ENCODE data around the gene ROM1.
A peak's percentile ranks its signal among the peaks of the same experiment; 100 is the strongest.

Gene ROM1

DNA sequence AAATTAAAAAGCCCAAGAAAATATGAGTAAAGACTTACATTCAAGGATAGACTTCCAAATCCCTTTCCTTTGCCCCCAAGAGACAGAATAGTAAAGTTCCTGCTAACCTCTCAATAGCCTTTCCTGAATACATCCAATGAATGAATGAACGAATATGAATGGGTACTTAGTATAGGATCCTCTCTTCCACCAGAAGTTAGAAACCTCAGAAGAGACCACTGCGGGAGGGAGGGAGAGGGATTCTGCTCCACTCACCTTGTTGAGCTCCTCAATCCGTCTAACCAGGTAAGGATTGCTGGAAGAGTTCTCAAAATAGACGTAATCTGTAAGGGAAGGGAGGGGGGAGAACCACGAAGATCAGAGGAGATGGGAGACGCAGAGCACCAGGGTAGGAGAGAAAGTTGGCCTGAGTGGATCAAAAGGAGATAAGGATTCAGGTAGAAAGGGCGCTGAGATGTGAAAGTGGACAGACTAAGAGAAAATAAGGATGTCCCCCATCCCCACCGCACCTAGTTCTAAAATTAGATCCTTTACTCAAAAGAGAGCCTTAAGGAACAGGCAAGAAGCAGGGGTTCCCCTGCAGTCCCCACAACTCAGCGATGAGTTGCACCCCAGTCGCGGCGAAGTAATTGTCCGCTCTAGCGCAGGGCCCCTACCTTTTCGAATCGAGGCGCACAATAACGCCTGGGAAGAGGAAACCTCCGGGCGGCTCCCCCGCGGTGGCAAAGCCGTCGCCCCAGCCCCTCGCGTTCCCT is 12.5 kb upstream of the ROM1 start:
- H3K27ac ChIP-seq (ENCODE audit: poor library complexity, severe bottlenecking) = peak overlapping the region; percentile 90

GRCh38 chr11:62601122-62601371 is 12.0 kb upstream of the ROM1 start:
- Histone ChIP-seq H3K36me3 (ENCODE audit: low read depth) (peaks cover 51% of the 10 kb centered on the region), H3K27me3 (ENCODE audit: insufficient read depth, poor library complexity, severe bottlenecking) (no peaks in the 10 kb centered on the region), H3K9me3 (ENCODE audit: severe bottlenecking) (no peaks in the 10 kb centered on the region), H3K27ac (ENCODE audit: poor library complexity, severe bottlenecking) (peak overlapping the region; percentile 90), H3K4me1 (ENCODE audit: insufficient read depth, poor library complexity, severe bottlenecking) (peaks cover 10% of the 10 kb centered on the region), H3K4me3 (ENCODE audit: severe bottlenecking) (peak overlapping the region; percentile 90)
- no peak; the same call in 2 of the 3 replicates for ATAC-seq (ENCODE audit: low read depth)
- DNase-seq (ENCODE audit: low spot score) = no peak
- TF ChIP-seq, protein P1, sequence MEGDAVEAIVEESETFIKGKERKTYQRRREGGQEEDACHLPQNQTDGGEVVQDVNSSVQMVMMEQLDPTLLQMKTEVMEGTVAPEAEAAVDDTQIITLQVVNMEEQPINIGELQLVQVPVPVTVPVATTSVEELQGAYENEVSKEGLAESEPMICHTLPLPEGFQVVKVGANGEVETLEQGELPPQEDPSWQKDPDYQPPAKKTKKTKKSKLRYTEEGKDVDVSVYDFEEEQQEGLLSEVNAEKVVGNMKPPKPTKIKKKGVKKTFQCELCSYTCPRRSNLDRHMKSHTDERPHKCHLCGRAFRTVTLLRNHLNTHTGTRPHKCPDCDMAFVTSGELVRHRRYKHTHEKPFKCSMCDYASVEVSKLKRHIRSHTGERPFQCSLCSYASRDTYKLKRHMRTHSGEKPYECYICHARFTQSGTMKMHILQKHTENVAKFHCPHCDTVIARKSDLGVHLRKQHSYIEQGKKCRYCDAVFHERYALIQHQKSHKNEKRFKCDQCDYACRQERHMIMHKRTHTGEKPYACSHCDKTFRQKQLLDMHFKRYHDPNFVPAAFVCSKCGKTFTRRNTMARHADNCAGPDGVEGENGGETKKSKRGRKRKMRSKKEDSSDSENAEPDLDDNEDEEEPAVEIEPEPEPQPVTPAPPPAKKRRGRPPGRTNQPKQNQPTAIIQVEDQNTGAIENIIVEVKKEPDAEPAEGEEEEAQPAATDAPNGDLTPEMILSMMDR (IDR thresholded peaks at IDR 0.05; ENCODE audit: poor library complexity, severe bottlenecking) = no peak

More for the DNA sequence above, 12.5 kb upstream of the ROM1 start:
- Histone ChIP-seq H3K4me3 (ENCODE audit: severe bottlenecking) (peak overlapping the region; percentile 90), H3K36me3 (ENCODE audit: low read depth) (peaks cover 56% of the 10 kb centered on the region), H3K27me3 (ENCODE audit: insufficient read depth, poor library complexity, severe bottlenecking) (no peaks in the 10 kb centered on the region), H3K9me3 (ENCODE audit: severe bottlenecking) (no peaks in the 10 kb centered on the region), H3K4me1 (ENCODE audit: insufficient read depth, poor library complexity, severe bottlenecking) (peaks cover 10% of the 10 kb centered on the region)
- TF ChIP-seq, protein P1 (IDR thresholded peaks at IDR 0.05; ENCODE audit: poor library complexity, severe bottlenecking) = no peak
- no peak for DNase-seq (ENCODE audit: low spot score)
- no peak for ATAC-seq (ENCODE audit: low read depth)

DNA sequence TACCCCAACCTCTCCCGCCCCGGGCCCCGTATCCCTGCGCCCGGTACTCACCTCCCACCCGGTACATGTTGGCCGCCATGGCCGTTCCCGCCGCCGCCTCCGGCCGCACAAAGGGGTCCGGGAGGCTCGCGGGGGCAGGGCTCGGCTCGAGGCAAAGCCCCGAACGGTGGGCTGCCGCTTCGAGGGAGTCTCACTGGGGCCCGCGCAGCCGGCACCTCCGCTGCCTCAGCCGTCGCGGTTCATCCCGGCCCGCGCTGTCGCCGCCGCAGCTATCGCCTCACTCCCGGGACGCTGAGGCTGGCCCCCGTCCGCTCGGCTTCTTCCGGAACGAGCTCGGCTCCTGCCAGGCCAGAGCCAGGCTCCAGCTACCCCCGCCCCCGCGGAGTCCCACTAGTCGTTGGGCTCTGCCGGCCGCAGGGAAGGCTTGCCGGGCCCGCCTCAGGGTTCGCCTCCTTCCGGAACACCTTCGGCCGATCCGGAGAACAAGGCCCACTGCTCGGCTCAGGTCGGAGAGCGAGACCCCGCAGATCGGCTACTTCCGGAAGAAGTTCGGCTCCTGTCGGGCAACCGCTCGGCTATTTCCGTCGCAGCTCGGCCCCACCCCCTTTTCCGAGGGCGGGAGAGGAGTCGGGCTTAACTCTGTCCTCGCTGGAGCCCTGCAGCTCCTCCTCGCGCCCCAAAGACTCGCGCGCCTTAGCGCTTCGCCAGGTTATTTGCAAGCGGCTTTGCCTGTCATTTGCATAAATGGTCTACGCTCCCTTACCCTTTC is 11.5 kb upstream of the ROM1 start, which contains the start of gene MTA2:
TSS of gene MTA2 (minus strand) at position 494 of the 769 bp plus-strand sequence. CDS start at position 79, 415 bp downstream.
- Histone ChIP-seq H3K27ac (ENCODE audit: poor library complexity, severe bottlenecking) (peak within 1 kb of the TSS; percentile 90), H3K9me3 (ENCODE audit: severe bottlenecking) (no peaks in the 10 kb centered on the region), H3K27me3 (ENCODE audit: insufficient read depth, poor library complexity, severe bottlenecking) (no peaks in the 10 kb centered on the region), H3K4me1 (ENCODE audit: insufficient read depth, poor library complexity, severe bottlenecking) (peaks cover 10% of the 10 kb centered on the region), H3K4me3 (ENCODE audit: severe bottlenecking) (peak within 1 kb of the TSS; percentile 90), H3K36me3 (ENCODE audit: low read depth) (peaks cover 46% of the 10 kb centered on the region)
- ATAC-seq (ENCODE audit: low read depth) (peak; percentile 77), DNase-seq (ENCODE audit: low spot score) (peak; percentile 96)
- TF ChIP-seq, protein P1 (IDR thresholded peaks at IDR 0.05; ENCODE audit: poor library complexity, severe bottlenecking) = no peak

DNA sequence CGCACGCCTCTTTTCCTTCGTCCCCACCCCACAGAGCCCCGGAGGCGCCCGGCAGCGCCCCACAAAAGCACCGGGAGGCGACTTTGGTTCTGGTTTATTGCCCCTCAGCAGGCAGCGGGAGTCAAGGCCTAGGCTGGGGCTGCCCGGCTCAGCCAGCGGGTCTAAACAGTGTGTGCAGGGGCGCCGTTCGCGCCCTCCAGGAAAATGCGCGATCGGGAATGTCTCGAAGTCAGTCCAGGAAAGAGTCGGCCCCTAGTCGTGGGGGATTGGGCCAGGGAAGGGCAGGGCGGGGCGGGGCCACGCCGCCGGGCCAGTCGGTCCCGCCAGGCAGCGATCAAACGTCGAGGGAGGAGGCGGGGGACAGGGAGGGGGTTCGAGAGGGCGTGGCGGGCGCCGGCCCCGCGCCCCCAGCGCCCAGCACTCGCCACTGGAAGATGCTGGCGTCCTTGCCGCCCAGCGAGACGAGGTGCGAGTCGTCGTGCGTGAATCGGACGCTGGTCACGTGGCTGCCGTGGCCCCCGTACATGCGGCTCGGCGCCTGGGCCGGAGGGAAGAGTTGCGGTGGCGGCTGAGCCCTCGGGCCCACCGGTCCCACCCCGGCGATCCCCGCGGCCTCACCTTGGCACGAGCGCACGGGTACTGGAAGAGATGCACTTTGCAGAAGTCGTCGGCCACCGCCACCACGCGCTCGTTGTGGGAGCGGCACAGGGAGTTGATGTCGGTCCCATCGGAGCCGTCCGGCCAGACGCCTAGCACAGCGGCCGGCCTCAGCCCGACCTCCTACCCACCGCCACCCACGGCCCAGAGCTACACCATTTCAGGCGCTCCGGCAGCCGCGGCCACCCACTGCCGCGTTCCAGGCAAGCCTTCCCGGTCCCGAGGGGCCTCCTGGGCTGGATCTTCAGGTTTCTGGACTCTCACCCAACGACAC is 10.7 kb upstream of the ROM1 start:
- DNase-seq (ENCODE audit: low spot score) (no peak), ATAC-seq (ENCODE audit: low read depth) (peak; percentile 48)
- H3K9me3 ChIP-seq (ENCODE audit: severe bottlenecking) = no peaks in the 10 kb centered on the region
- peak overlapping the region; percentile 90 for H3K4me3 ChIP-seq (ENCODE audit: severe bottlenecking)
- peaks cover 38% of the 10 kb centered on the region for H3K36me3 ChIP-seq (ENCODE audit: low read depth)
- peak overlapping the region; percentile 90 for H3K27ac ChIP-seq (ENCODE audit: poor library complexity, severe bottlenecking)
- H3K27me3 ChIP-seq (ENCODE audit: insufficient read depth, poor library complexity, severe bottlenecking) = no peaks in the 10 kb centered on the region
- H3K4me1 ChIP-seq (ENCODE audit: insufficient read depth, poor library complexity, severe bottlenecking) = peaks cover 10% of the 10 kb centered on the region
- TF ChIP-seq, protein P1 (IDR thresholded peaks at IDR 0.05; ENCODE audit: poor library complexity, severe bottlenecking) = peak; percentile 18
